K562 (cell line): ENCODE results near the gene AMBRA1. TPM values are rescaled to one million over a fixed set of nuclear protein-coding genes. Genes with fewer than 3 reads are reported as not detected.

Source experiments
- MCM5 ChIP-seq: fragments of 450-650 bp; IDR thresholded peaks from 2 replicates; pipeline ENCODE4 v1.6.1; 2016; ENCODE audit warnings: low read depth
- MTA3 ChIP-seq: fragments of 450-650 bp; formaldehyde crosslinking; IDR thresholded peaks from 2 replicates; pipeline ENCODE4 v1.6.1; 2017; ENCODE audit warnings: mild to moderate bottlenecking, borderline replicate concordance
- NFIC ChIP-seq: fragments of 450-650 bp; IDR thresholded peaks from 2 replicates; pipeline ENCODE4 v1.6.1; 2017; ENCODE audit warnings: mild to moderate bottlenecking, inconsistent platforms
- RAD51 ChIP-seq: fragments of 450-650 bp; IDR thresholded peaks from 2 replicates; pipeline ENCODE4 v1.7.1; 2016; ENCODE audit warnings: low read depth, mild to moderate bottlenecking, borderline replicate concordance
- SNIP1 ChIP-seq: fragments of 450-650 bp; IDR thresholded peaks from 2 replicates; pipeline ENCODE4 v1.7.1; 2017; ENCODE audit warnings: low read depth, mild to moderate bottlenecking
- TRIM25 ChIP-seq: fragments of 450-650 bp; IDR thresholded peaks from 2 replicates; pipeline ENCODE4 v1.7.0; 2016; ENCODE audit warnings: borderline replicate concordance
- ZFPM2 ChIP-seq: fragments of 250-450 bp; sonication (Bioruptor Pico); IDR thresholded peaks from 2 replicates; pipeline ENCODE4 v1.5.1; 2022; ENCODE audit warnings: mild to moderate bottlenecking
- ZNF184 ChIP-seq: sonication (generic); formaldehyde crosslinking; IDR thresholded peaks from 2 replicates; pipeline ENCODE4 v1.5.0; 2020; ENCODE audit warnings: missing genetic modification reagents
- ZNF253 ChIP-seq: fragments of 250-450 bp; sonication (Bioruptor Pico); conservative IDR thresholded peaks from 2 replicates; pipeline ENCODE4 v1.6.1; 2021; ENCODE audit warnings: mild to moderate bottlenecking
- ZNF311 ChIP-seq: fragments of 250-450 bp; sonication (Bioruptor Pico); IDR thresholded peaks from 2 replicates; pipeline ENCODE4 v1.4.0; 2020; ENCODE audit warnings: mild to moderate bottlenecking, moderate library complexity
- polyA plus RNA-seq, 8 experiments: library from polyadenylated mRNA; depleted of rRNA in 4 of 8; stranded (reverse) in 5 of 8; unstranded in 3 of 8; fragments of >200 nt; fragmentation: Nextera tagmentation in 2 of 8; fragmentation: Illumina TruSeq in 1 of 8; extraction: Ambion mirVana in 2 of 8; extraction: Trizol in 1 of 8; gene quantifications; 2 replicates each; pipeline versions ENCODE4 v1.2.1 to v1.2.3, GENCODE V29; 2011 to 2014; ENCODE audit warnings: inconsistent platforms in 1 of 8, missing spikeins in 1 of 8
- total RNA-seq, 7 experiments: library from RNA; depleted of rRNA in 6 of 7; stranded (reverse); fragments of >200 nt in 6 of 7; fragmentation: Illumina TruSeq in 2 of 7; extraction: Trizol in 2 of 7; gene quantifications; 2 replicates each; pipeline versions ENCODE4 v1.2.1 to v1.2.3, GENCODE V29; 2011 to 2021; ENCODE audit warnings: low replicate concordance in 1 of 7
- TF ChIP-seq, protein P1 (sequence below): fragments of 250-450 bp; sonication (Bioruptor Pico); IDR thresholded peaks from 2 replicates; pipeline ENCODE4 v1.8.0; 2022; ENCODE audit warnings: inconsistent platforms, mild to moderate bottlenecking, moderate library complexity, borderline replicate concordance
- TF ChIP-seq, protein P2 (sequence below): fragments of 250-450 bp; sonication (Bioruptor Pico); IDR thresholded peaks from 2 replicates; pipeline ENCODE4 v1.8.0; 2021; ENCODE audit warnings: moderate library complexity, mild to moderate bottlenecking, inconsistent platforms
- TF ChIP-seq, protein P3 (sequence below): fragments of 200-800 bp; sonication (Bioruptor generic); IDR thresholded peaks from 2 replicates; pipeline ENCODE4 v1.6.1; 2016; ENCODE audit warnings: missing genetic modification characterization, missing compliant biosample characterization
- TF ChIP-seq, protein P4 (sequence below), 3 experiments: fragments of 200-800 bp in 1 of 3; fragments of 250-450 bp in 1 of 3; fragments of 450-650 bp in 1 of 3; sonication (Bioruptor Pico) in 1 of 3; sonication (Bioruptor generic) in 1 of 3; formaldehyde crosslinking in 1 of 3; IDR thresholded peaks; 2 replicates each; pipeline versions ENCODE4 v1.6.1 to v1.8.0; 2016 to 2022; ENCODE audit warnings: mild to moderate bottlenecking in 2 of 3, missing genetic modification characterization in 2 of 3, missing compliant biosample characterization in 1 of 3, moderate library complexity in 1 of 3

Gene AMBRA1
- total and polyA plus RNA-seq, 9 of the 15 experiments (the other 6 are each of a cell fraction or from before 2014, with no cell fraction given) = 0.15 to 24.5 (median 13.0) TPM

GRCh38 chr11:46593550-46594373, at the start of gene AMBRA1 (continued):
- TF ChIP-seq RAD51 (peak; percentile 74), TRIM25 (no peak), ZFPM2 (CRISPR knock-in tag) (no peak), NFIC (no peak; the same call in 1 of the 2 replicates), ZNF184 (CRISPR knock-in tag) (no peak), ZNF311 (CRISPR knock-in tag) (no peak), MCM5 (no peak), ZNF253 (no peak), SNIP1 (no peak), MTA3 (peak; percentile 43; the same call in 1 of the 2 replicates)
- TF ChIP-seq, protein P1, sequence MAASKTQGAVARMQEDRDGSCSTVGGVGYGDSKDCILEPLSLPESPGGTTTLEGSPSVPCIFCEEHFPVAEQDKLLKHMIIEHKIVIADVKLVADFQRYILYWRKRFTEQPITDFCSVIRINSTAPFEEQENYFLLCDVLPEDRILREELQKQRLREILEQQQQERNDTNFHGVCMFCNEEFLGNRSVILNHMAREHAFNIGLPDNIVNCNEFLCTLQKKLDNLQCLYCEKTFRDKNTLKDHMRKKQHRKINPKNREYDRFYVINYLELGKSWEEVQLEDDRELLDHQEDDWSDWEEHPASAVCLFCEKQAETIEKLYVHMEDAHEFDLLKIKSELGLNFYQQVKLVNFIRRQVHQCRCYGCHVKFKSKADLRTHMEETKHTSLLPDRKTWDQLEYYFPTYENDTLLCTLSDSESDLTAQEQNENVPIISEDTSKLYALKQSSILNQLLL = no peak
- TF ChIP-seq, protein P2, sequence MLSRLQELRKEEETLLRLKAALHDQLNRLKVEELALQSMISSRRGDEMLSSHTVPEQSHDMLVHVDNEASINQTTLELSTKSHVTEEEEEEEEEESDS = no peak
- TF ChIP-seq, protein P3, sequence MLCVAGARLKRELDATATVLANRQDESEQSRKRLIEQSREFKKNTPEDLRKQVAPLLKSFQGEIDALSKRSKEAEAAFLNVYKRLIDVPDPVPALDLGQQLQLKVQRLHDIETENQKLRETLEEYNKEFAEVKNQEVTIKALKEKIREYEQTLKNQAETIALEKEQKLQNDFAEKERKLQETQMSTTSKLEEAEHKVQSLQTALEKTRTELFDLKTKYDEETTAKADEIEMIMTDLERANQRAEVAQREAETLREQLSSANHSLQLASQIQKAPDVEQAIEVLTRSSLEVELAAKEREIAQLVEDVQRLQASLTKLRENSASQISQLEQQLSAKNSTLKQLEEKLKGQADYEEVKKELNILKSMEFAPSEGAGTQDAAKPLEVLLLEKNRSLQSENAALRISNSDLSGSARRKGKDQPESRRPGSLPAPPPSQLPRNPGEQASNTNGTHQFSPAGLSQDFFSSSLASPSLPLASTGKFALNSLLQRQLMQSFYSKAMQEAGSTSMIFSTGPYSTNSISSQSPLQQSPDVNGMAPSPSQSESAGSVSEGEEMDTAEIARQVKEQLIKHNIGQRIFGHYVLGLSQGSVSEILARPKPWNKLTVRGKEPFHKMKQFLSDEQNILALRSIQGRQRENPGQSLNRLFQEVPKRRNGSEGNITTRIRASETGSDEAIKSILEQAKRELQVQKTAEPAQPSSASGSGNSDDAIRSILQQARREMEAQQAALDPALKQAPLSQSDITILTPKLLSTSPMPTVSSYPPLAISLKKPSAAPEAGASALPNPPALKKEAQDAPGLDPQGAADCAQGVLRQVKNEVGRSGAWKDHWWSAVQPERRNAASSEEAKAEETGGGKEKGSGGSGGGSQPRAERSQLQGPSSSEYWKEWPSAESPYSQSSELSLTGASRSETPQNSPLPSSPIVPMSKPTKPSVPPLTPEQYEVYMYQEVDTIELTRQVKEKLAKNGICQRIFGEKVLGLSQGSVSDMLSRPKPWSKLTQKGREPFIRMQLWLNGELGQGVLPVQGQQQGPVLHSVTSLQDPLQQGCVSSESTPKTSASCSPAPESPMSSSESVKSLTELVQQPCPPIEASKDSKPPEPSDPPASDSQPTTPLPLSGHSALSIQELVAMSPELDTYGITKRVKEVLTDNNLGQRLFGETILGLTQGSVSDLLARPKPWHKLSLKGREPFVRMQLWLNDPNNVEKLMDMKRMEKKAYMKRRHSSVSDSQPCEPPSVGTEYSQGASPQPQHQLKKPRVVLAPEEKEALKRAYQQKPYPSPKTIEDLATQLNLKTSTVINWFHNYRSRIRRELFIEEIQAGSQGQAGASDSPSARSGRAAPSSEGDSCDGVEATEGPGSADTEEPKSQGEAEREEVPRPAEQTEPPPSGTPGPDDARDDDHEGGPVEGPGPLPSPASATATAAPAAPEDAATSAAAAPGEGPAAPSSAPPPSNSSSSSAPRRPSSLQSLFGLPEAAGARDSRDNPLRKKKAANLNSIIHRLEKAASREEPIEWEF (CRISPR knock-in tag) = no peak
- TF ChIP-seq, protein P4, sequence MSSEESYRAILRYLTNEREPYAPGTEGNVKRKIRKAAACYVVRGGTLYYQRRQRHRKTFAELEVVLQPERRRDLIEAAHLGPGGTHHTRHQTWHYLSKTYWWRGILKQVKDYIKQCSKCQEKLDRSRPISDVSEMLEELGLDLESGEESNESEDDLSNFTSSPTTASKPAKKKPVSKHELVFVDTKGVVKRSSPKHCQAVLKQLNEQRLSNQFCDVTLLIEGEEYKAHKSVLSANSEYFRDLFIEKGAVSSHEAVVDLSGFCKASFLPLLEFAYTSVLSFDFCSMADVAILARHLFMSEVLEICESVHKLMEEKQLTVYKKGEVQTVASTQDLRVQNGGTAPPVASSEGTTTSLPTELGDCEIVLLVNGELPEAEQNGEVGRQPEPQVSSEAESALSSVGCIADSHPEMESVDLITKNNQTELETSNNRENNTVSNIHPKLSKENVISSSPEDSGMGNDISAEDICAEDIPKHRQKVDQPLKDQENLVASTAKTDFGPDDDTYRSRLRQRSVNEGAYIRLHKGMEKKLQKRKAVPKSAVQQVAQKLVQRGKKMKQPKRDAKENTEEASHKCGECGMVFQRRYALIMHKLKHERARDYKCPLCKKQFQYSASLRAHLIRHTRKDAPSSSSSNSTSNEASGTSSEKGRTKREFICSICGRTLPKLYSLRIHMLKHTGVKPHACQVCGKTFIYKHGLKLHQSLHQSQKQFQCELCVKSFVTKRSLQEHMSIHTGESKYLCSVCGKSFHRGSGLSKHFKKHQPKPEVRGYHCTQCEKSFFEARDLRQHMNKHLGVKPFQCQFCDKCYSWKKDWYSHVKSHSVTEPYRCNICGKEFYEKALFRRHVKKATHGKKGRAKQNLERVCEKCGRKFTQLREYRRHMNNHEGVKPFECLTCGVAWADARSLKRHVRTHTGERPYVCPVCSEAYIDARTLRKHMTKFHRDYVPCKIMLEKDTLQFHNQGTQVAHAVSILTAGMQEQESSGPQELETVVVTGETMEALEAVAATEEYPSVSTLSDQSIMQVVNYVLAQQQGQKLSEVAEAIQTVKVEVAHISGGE (CRISPR knock-in tag; IDR thresholded peaks at IDR 0.05) = peak in 1 of 3 experiments; percentile 57; a peak in 1 of 6 replicates
